Measurements from ENCODE around the gene POFUT2.

- TF ChIP-seq POLR2A (IDR thresholded peaks at IDR 0.05) (no peak), CTCF (IDR thresholded peaks at IDR 0.05 in 4 of 5, conservative IDR thresholded peaks at IDR 0.05 in 1 of 5) (no peak)
Observed at GRCh38 chr21:45284456-45284741, 3.3 kb downstream of the POFUT2 start.

Measured in gastrocnemius medialis (tissue), 4 donors.